GM12878 (cell line): ENCODE data around the gene VTI1A. TPM values are rescaled to one million over a fixed set of nuclear protein-coding genes. Genes with fewer than 3 reads are reported as not detected.

ENCODE experiments used
- ATAC-seq: fragments of 200-7000 bp; cut with Tn5 transposase; 3 replicates; pipeline ENCODE4 v1.9.1; 2020; ENCODE audit warnings: mild to moderate bottlenecking, moderate library complexity
- BruUV-seq: library from RNA; stranded (reverse); fragments of 400-500 nt; replicated peaks from 2 replicates; lab custom pipeline; 2021; lab: Mats Ljungman, UMichigan
- CTCF ChIA-PET: fragments of 300-600 bp; sonication (Branson Sonifier 250); formaldehyde crosslinking; extraction: SDS; loops from one replicate; lab custom pipeline; 2021; ENCODE audit warnings: inconsistent platforms; lab: Yijun Ruan, JAX
- POLR2A ChIA-PET: fragments of 350-600 bp; formaldehyde crosslinking; extraction: SDS; loops from one replicate; lab custom pipeline; 2021; ENCODE audit warnings: inconsistent platforms; lab: Charles Lee
- RAD21 ChIA-PET: fragments of 300-600 bp; sonication (Branson Sonifier 250); formaldehyde crosslinking; loops from one replicate; lab custom pipeline; 2023; ENCODE audit warnings: antibody characterized with exemption; ENCODE audit not compliant: unreplicated experiment; lab: Charles Lee
- SMC1A ChIA-PET: fragments of 300-600 bp; sonication (Branson Sonifier 250); formaldehyde crosslinking; loops from one replicate; lab custom pipeline; 2023; ENCODE audit not compliant: unreplicated experiment, uncharacterized antibody; lab: Charles Lee
- DNase-seq: peaks from one replicate; pipeline ENCODE4 v3.0.0-alpha.2; 2011; ENCODE audit warnings: low read depth, low spot score
- FAIRE-seq: peaks from 3 replicates; lab custom pipeline; 2011; peaks lifted over from hg19 to GRCh38; lab: Jason Lieb, UNC
- H2AFZ ChIP-seq: 2 replicates; pipeline ENCODE4 v1.6.0; 2011; ENCODE audit warnings: low read depth, low read length, control low read depth; ENCODE audit not compliant: control insufficient read depth
- H3K27ac ChIP-seq: 2 replicates; pipeline ENCODE4 v1.5.1; 2011; ENCODE audit warnings: control low read depth; ENCODE audit not compliant: control insufficient read depth, insufficient read depth
- H3K27me3 ChIP-seq, 2 experiments: replicated peaks in 1 of 2; 2 replicates each; pipeline versions ENCODE4 v1.6.0 to v1.6.1; 2011; ENCODE audit warnings: low read length in 1 of 2; ENCODE audit not compliant: control insufficient read depth in 2 of 2, insufficient read depth in 2 of 2
- H3K36me3 ChIP-seq, 2 experiments: 2 replicates each; pipeline ENCODE4 v1.5.1; 2011; ENCODE audit warnings: low read length in 1 of 2; ENCODE audit not compliant: control insufficient read depth in 2 of 2, insufficient read depth in 2 of 2
- H3K4me1 ChIP-seq: 2 replicates; pipeline ENCODE4 v1.6.1; 2011; ENCODE audit warnings: mild to moderate bottlenecking, low read length, moderate library complexity, mixed read lengths; ENCODE audit not compliant: control insufficient read depth, insufficient read depth
- H3K4me2 ChIP-seq: 2 replicates; pipeline ENCODE4 v1.6.0; 2011; ENCODE audit warnings: control low read depth; ENCODE audit not compliant: control insufficient read depth, insufficient read depth
- H3K4me3 ChIP-seq: fragments of 200-600 bp; sonication (generic); 2 replicates; pipeline ENCODE4 v1.5.1; 2016
- H3K79me2 ChIP-seq: 2 replicates; pipeline ENCODE4 v1.6.0; 2011; ENCODE audit warnings: low read length; ENCODE audit not compliant: control insufficient read depth, insufficient read depth
- H3K9ac ChIP-seq: 2 replicates; pipeline ENCODE4 v1.8.0; 2011; ENCODE audit warnings: low read length, control low read depth, mixed read lengths; ENCODE audit not compliant: control insufficient read depth, insufficient read depth
- H3K9me3 ChIP-seq: replicated peaks from 3 replicates; pipeline ENCODE4 v1.5.1; 2011; ENCODE audit warnings: mild to moderate bottlenecking, low read length; ENCODE audit not compliant: control insufficient read depth, insufficient read depth
- H4K20me1 ChIP-seq: 2 replicates; pipeline ENCODE4 v1.6.0; 2011; ENCODE audit not compliant: control insufficient read depth, insufficient read depth
- BCLAF1 ChIP-seq: fragments of 450-650 bp; IDR thresholded peaks from 2 replicates; pipeline ENCODE4 v1.6.1; 2017; ENCODE audit warnings: antibody characterized with exemption, mild to moderate bottlenecking, moderate library complexity
- HDGF ChIP-seq: fragments of 450-650 bp; IDR thresholded peaks from 2 replicates; pipeline ENCODE4 v1.6.1; 2016; ENCODE audit warnings: antibody characterized with exemption
- MEF2B ChIP-seq: fragments of 450-650 bp; IDR thresholded peaks from 2 replicates; pipeline ENCODE4 v1.6.1; 2018; ENCODE audit warnings: mild to moderate bottlenecking, moderate library complexity; ENCODE audit not compliant: partially characterized antibody, poor library complexity, severe bottlenecking
- MXI1 ChIP-seq: fragments of 150-350 bp; IDR thresholded peaks from 2 replicates; pipeline ENCODE4 v1.6.1; 2011; ENCODE audit warnings: low read depth, mild to moderate bottlenecking, inconsistent platforms, low read length, improper control_type of control experiment
- NFIC ChIP-seq: IDR thresholded peaks from 2 replicates; pipeline ENCODE4 v1.6.1; 2012; ENCODE audit warnings: low read depth, mild to moderate bottlenecking, inconsistent platforms, low read length, moderate library complexity
- NFXL1 ChIP-seq: fragments of 450-650 bp; IDR thresholded peaks from 2 replicates; pipeline ENCODE4 v1.6.1; 2017; ENCODE audit warnings: antibody characterized with exemption, mild to moderate bottlenecking, borderline replicate concordance
- NFYA ChIP-seq: IDR thresholded peaks from 2 replicates; pipeline ENCODE4 v1.6.1; 2011; ENCODE audit warnings: low read depth, mild to moderate bottlenecking, low read length, improper control_type of control experiment, borderline replicate concordance
- POU2F2 ChIP-seq: IDR thresholded peaks from 3 replicates; pipeline ENCODE4 v1.6.1; 2011; ENCODE audit warnings: low read depth, mild to moderate bottlenecking, low read length, borderline replicate concordance
- REST ChIP-seq: IDR thresholded peaks from 2 replicates; pipeline ENCODE4 v1.6.1; 2012; ENCODE audit warnings: mild to moderate bottlenecking, low read depth, low read length
- STAT3 ChIP-seq: IDR thresholded peaks from 2 replicates; pipeline ENCODE4 v1.6.1; 2011; ENCODE audit warnings: low read depth, low read length, improper control_type of control experiment
- TCF7 ChIP-seq: IDR thresholded peaks from 2 replicates; pipeline ENCODE4 v1.6.1; 2014; ENCODE audit warnings: antibody characterized with exemption, borderline replicate concordance
- WGBS: methylation state at CpG from one replicate; pipeline ENCODE4 v1.1.6; 2016; ENCODE audit warnings: low lambda C conversion rate; ENCODE audit not compliant: insufficient replicate concordance, insufficient coverage; ENCODE audit errors: missing lambda C conversion rate; 5-methylcytosine and 5-hydroxymethylcytosine counted together
- in situ Hi-C: fragments of 300-500 bp; cut with MboI; formaldehyde crosslinking; loops from 9 replicates; pipeline ENCODE4 v1.14.3; 2018; ENCODE audit warnings: mixed read lengths
- intact Hi-C: fragments of 100-400 bp; cut with micrococcal nuclease; formaldehyde crosslinking; loops from one replicate; pipeline ENCODE4 v1.14.2; 2022; ENCODE audit not compliant: unreplicated experiment
- polyA plus RNA-seq, 11 experiments: library from polyadenylated mRNA; depleted of rRNA in 4 of 11; unstranded in 6 of 11; stranded (reverse) in 5 of 11; fragments of >200 nt; fragmentation: Nextera tagmentation in 4 of 11; fragmentation: Illumina TruSeq in 1 of 11; extraction: Ambion mirVana in 4 of 11; extraction: Trizol in 1 of 11; gene quantifications; 1 replicate in 1 of 11; 2 replicates in 10 of 11; pipeline versions ENCODE4 v1.2.1 to v1.2.3, GENCODE V29; 2011 to 2016; ENCODE audit warnings: inconsistent platforms in 2 of 11, missing spikeins in 2 of 11, low read depth in 1 of 11
- total RNA-seq, 4 experiments: library from RNA; depleted of rRNA in 3 of 4; stranded (reverse); fragments of >200 nt in 3 of 4; fragmentation: Illumina TruSeq in 1 of 4; extraction: Trizol in 1 of 4; gene quantifications; 2 replicates each; pipeline versions ENCODE4 v1.2.1 to v1.2.3, GENCODE V29; 2013 to 2021
- TF ChIP-seq, protein P1 (sequence below), 3 experiments: IDR thresholded peaks in 2 of 3; conservative IDR thresholded peaks in 1 of 3; 2 replicates each; pipeline ENCODE4 v1.5.1; 2011; ENCODE audit warnings: low read depth in 3 of 3, low read length in 3 of 3, mild to moderate bottlenecking in 3 of 3, control low read depth in 2 of 3, moderate library complexity in 2 of 3, inconsistent platforms in 1 of 3, mixed read lengths in 1 of 3; ENCODE audit not compliant: control insufficient read depth in 2 of 3, insufficient read depth in 1 of 3; ENCODE audit errors: extremely low read depth in 1 of 3

VTI1A gene
- total and polyA plus RNA-seq, 10 of the 15 experiments (the other 5 are each of a cell fraction or from before 2014, with no cell fraction given): 12.4 to 43.2 (median 27.5) TPM

DNA sequence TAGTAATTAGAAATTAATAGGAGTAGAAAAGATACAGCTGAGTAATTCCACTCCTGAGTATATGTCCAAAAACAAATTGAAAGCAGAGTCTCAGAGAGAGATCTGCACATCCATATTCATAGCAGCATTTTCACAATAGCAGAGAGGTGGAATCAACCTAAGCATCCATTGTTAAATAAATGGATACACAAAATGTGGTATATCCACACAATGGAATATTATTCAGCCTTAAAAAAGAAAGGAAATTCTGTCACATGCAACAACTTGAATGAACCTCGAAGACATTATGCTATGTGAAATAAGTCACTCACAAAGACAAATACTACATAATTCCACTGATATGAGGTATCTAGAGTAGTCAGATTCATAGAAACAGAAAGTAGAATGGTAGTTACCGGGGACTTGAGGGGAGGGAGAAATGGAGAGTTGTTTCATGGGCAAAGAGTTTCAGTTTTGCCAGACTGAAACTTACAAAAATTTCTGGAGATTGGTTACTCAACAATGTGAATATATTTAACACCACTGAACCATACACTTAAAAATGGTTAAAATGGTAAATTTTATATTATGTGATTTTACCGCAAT, 18.4 kb downstream of the VTI1A start (continued):
- TF ChIP-seq REST (no peak), NFXL1 (no peak), BCLAF1 (no peak), HDGF (no peak)
- TF ChIP-seq, all 136 proteins: peak for 0

DNA sequence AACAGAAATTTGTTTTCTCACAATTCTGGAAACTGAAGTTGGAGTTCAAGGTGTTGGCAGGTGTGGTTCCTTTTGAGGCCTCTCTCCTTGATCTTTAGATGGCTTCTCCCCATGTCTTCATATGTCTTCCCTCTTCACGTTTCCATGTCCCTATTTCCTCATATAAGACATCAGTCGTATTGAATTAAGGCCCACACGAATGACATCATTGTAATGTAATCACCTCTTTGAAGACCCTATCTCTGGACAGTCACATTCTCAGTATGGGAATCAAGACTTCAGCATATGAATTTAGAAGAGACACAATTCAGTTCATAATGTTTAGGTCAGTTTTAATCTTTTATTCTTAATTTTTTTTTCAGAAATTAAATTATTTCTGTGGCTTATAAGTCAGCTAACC, 19.8 kb downstream of the VTI1A start:
- RAD21 ChIA-PET: no interaction called here
- intact Hi-C loops: no loop called here
- SMC1A ChIA-PET: interaction anchor here (0.9 kb wide), 1 partner anchor 32 kb away, joined by 3 read pairs; no protein-coding TSS in a partner anchor
- no peaks in the 10 kb centered on the region for H3K79me2 ChIP-seq
- H3K9me3 ChIP-seq: peaks cover 3% of the 10 kb centered on the region; the same call in 1 of the 3 replicates
- no TSS peak for BruUV-seq
- WGBS: 74% methylated on average over 3 of the region's 3 CpGs
- no peak overlapping the region for H3K9ac ChIP-seq
- FAIRE-seq (no peak), DNase-seq (no peak), ATAC-seq (no peak)
- no peak overlapping the region for H3K27ac ChIP-seq
- no peak overlapping the region for H3K4me2 ChIP-seq
- TF ChIP-seq MEF2B: no peak
- no peak for TF ChIP-seq NFYA
- TF ChIP-seq POU2F2: no peak
- no peak for TF ChIP-seq STAT3
- no peak for TF ChIP-seq TCF7
- TF ChIP-seq, protein P1, sequence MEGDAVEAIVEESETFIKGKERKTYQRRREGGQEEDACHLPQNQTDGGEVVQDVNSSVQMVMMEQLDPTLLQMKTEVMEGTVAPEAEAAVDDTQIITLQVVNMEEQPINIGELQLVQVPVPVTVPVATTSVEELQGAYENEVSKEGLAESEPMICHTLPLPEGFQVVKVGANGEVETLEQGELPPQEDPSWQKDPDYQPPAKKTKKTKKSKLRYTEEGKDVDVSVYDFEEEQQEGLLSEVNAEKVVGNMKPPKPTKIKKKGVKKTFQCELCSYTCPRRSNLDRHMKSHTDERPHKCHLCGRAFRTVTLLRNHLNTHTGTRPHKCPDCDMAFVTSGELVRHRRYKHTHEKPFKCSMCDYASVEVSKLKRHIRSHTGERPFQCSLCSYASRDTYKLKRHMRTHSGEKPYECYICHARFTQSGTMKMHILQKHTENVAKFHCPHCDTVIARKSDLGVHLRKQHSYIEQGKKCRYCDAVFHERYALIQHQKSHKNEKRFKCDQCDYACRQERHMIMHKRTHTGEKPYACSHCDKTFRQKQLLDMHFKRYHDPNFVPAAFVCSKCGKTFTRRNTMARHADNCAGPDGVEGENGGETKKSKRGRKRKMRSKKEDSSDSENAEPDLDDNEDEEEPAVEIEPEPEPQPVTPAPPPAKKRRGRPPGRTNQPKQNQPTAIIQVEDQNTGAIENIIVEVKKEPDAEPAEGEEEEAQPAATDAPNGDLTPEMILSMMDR (IDR thresholded peaks at IDR 0.05 in 2 of 3, conservative IDR thresholded peaks at IDR 0.05 in 1 of 3; ENCODE audit: control insufficient read depth in 2 of 3, extremely low read depth in 1 of 3, insufficient read depth in 1 of 3, low read depth in 3 of 3, low read length in 3 of 3): no peak
- TF ChIP-seq NFIC: no peak
- no peak for TF ChIP-seq MXI1
- POLR2A ChIA-PET: interaction anchor here (0.6 kb wide), 1 partner anchor 285 kb away, joined by 3 read pairs; no protein-coding TSS in a partner anchor
- H3K27me3 ChIP-seq: no peaks in the 10 kb centered on the region
- H3K4me3 ChIP-seq: no peak overlapping the region
- CTCF ChIA-PET: interaction anchor here (1.5 to 4.0 kb wide), 2 partner anchors 9 to 31 kb away, joined by 3 to 10 read pairs; no protein-coding TSS in a partner anchor
- peaks cover 2 to 20% of the 10 kb centered on the region in 2 experiments; a peak in 2 of 4 replicates for H3K36me3 ChIP-seq
- in situ Hi-C loops: no loop called here
- no peak overlapping the region for H2AFZ ChIP-seq
- no peaks in the 10 kb centered on the region for H4K20me1 ChIP-seq
- H3K4me1 ChIP-seq: no peaks in the 10 kb centered on the region
